ENCODE measurements around the gene RNF145.
"Not testable (repeated sequence)": the region's sequence is repeated elsewhere in the genome, so short reads cannot be mapped to it uniquely, and the experiment has no call there.

Gene RNF145

DNA sequence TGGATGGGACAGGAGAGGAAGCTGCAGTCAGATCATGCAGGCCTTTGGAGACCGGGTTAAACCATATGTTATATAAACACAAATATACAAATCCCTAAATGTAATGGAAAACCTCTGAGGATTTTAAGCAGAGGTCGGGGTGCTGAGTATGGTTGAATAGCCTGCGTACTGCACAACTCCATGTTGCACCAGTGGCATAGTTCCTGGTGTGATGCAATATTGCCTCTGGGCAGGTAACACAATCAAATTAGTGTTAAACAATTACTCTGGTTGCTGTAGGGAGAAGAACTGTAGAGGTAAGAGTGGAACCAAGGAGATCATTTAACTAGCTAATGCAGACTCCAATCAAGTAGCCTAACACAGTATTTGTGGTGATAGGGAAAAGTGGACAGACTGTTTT, 21.3 kb upstream of the RNF145 start:
- Histone ChIP-seq H3K27ac (no peak overlapping the region), H3K4me3 (ENCODE audit: low read depth, low read length) (no peak overlapping the region), H3K79me2 (no peaks in the 10 kb centered on the region), H3K36me3 (ENCODE audit: control insufficient read depth, insufficient read depth, low read length) (no peaks in the 10 kb centered on the region), H3K27me3 (ENCODE audit: control insufficient read depth, insufficient read depth, low read length) (no peaks in the 10 kb centered on the region), H3K4me2 (ENCODE audit: low read length) (no peak overlapping the region), H3K9me3 (ENCODE audit: control insufficient read depth, low read length) (no peaks in the 10 kb centered on the region), H2AFZ (no peak overlapping the region), H3K4me1 (no peaks in the 10 kb centered on the region), H3K9ac (no peak overlapping the region)
- TF ChIP-seq, protein P1, sequence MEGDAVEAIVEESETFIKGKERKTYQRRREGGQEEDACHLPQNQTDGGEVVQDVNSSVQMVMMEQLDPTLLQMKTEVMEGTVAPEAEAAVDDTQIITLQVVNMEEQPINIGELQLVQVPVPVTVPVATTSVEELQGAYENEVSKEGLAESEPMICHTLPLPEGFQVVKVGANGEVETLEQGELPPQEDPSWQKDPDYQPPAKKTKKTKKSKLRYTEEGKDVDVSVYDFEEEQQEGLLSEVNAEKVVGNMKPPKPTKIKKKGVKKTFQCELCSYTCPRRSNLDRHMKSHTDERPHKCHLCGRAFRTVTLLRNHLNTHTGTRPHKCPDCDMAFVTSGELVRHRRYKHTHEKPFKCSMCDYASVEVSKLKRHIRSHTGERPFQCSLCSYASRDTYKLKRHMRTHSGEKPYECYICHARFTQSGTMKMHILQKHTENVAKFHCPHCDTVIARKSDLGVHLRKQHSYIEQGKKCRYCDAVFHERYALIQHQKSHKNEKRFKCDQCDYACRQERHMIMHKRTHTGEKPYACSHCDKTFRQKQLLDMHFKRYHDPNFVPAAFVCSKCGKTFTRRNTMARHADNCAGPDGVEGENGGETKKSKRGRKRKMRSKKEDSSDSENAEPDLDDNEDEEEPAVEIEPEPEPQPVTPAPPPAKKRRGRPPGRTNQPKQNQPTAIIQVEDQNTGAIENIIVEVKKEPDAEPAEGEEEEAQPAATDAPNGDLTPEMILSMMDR (IDR thresholded peaks at IDR 0.05), result no peak

DNA sequence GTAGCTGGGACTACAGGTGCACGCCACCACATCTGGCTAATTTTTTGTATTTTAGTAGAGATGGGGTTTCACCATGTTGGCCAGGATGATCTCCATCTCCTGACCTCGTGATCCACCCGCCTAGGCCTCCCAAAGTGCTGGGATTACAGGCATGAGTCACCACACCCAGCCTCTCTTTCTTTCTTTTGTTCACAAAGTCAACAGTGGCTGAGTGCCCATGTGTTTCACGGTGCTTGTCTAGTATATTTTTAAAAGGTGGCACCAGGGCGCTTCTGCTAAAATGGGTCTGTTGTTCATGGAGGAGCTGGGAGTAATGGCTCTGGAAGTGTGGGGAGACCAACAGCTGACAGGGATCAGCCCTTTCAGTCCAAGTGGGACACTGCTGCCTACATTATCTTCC, 18.7 kb upstream of the RNF145 start:
- H3K9ac ChIP-seq; H3K4me3 ChIP-seq (ENCODE audit: low read depth, low read length); H2AFZ ChIP-seq; H3K36me3 ChIP-seq (ENCODE audit: control insufficient read depth, insufficient read depth, low read length); H3K27me3 ChIP-seq (ENCODE audit: control insufficient read depth, insufficient read depth, low read length); H3K79me2 ChIP-seq; H3K4me2 ChIP-seq (ENCODE audit: low read length); H3K27ac ChIP-seq; H3K4me1 ChIP-seq; H3K9me3 ChIP-seq (ENCODE audit: control insufficient read depth, low read length): not testable (repeated sequence)

DNA sequence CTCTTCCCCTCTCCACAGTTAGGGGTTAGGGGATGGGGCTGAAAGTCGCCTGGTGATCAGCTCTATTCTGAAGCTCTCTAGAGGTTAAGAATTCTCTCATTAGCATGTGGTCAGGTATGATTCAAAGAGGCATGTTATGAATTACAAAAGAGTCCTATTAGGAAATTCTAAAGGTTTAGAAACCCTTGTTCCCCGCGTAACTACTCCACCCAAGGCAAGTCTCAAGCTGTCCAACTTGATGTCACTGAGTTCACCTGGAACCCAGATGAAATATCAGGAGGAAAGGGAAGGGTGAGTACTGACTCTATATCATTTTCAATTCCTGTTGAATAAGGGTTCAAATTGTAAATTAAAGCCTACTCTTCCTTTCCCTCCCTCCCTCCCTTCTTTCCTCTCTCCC, 18.1 kb upstream of the RNF145 start:
- Histone ChIP-seq H2AFZ (no peak overlapping the region), H3K79me2 (no peaks in the 10 kb centered on the region), H3K27ac (no peak overlapping the region), H3K27me3 (ENCODE audit: control insufficient read depth, insufficient read depth, low read length) (no peaks in the 10 kb centered on the region), H3K36me3 (ENCODE audit: control insufficient read depth, insufficient read depth, low read length) (no peaks in the 10 kb centered on the region), H3K4me1 (no peaks in the 10 kb centered on the region), H3K9ac (no peak overlapping the region), H3K9me3 (ENCODE audit: control insufficient read depth, low read length) (no peaks in the 10 kb centered on the region), H3K4me2 (ENCODE audit: low read length) (no peak overlapping the region), H3K4me3 (ENCODE audit: low read depth, low read length) (no peak overlapping the region)
- TF ChIP-seq, protein P1 (IDR thresholded peaks at IDR 0.05), result no peak

DNA sequence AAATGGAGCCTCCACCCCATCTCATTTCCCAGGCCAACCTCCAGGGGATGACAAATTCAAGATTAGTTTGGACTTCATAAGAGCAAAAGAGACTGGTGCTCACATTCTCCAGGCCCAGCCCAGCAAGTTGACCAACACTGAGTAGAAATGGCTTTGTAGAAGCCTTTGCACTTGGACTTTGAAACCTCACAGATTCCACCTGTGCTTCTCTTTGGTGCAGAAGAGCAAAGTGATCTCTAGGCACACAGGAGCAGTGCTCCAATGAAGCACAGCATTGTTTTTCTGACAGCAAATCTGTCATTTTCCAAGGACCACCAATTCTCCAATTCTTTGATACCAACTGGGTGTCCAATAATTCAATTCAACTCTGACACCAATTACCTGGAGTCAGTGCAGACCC, 17.1 kb upstream of the RNF145 start:
- H3K27me3 ChIP-seq (ENCODE audit: control insufficient read depth, insufficient read depth, low read length), result no peaks in the 10 kb centered on the region
- no peak overlapping the region for H3K9ac ChIP-seq
- H3K36me3 ChIP-seq (ENCODE audit: control insufficient read depth, insufficient read depth, low read length), result no peaks in the 10 kb centered on the region
- H3K4me1 ChIP-seq, result no peaks in the 10 kb centered on the region
- H3K79me2 ChIP-seq, result no peaks in the 10 kb centered on the region
- no peak overlapping the region for H3K4me3 ChIP-seq (ENCODE audit: low read depth, low read length)
- no peak overlapping the region for H2AFZ ChIP-seq
- TF ChIP-seq, protein P1 (IDR thresholded peaks at IDR 0.05), result no peak
- no peak overlapping the region for H3K4me2 ChIP-seq (ENCODE audit: low read length)
- H3K27ac ChIP-seq, result no peak overlapping the region
- H3K9me3 ChIP-seq (ENCODE audit: control insufficient read depth, low read length), result no peaks in the 10 kb centered on the region

DNA sequence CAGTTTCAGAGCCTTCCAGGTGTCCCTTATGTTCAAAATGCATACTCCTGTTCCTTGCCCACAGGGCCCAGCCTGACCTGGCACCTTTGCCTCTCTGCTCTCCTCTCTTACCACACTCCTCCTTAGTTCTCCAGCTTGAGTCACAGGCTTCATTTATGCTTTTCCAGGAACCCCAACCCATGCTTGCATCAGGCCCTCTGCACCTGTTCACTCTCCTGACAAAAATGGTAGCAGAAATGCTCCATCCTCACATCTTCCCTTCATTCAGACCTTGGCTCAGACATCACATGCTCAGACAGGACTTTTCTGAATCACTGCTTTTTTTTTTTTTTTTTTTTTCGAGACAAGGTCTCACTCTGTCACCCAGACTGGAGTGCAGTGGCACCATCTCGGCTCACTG, 15.1 kb upstream of the RNF145 start:
- Histone ChIP-seq H3K4me1 (no peaks in the 10 kb centered on the region), H3K79me2 (no peaks in the 10 kb centered on the region), H3K4me3 (ENCODE audit: low read depth, low read length) (no peak overlapping the region), H3K27ac (no peak overlapping the region), H3K9me3 (ENCODE audit: control insufficient read depth, low read length) (no peaks in the 10 kb centered on the region), H3K27me3 (ENCODE audit: control insufficient read depth, insufficient read depth, low read length) (no peaks in the 10 kb centered on the region), H3K36me3 (ENCODE audit: control insufficient read depth, insufficient read depth, low read length) (no peaks in the 10 kb centered on the region), H3K4me2 (ENCODE audit: low read length) (no peak overlapping the region), H2AFZ (no peak overlapping the region), H3K9ac (no peak overlapping the region)
- TF ChIP-seq, protein P1 (IDR thresholded peaks at IDR 0.05), result no peak
